Neural crest cell (in vitro differentiated cells): ENCODE data around the gene CCNO. TPM values are rescaled to one million over a fixed set of nuclear protein-coding genes. Genes with fewer than 3 reads are reported as not detected.

ENCODE experiments used
- DNase-seq: peaks from one replicate; pipeline ENCODE4 v3.0.0; 2021; ENCODE audit warnings: low read depth, mixed read lengths, low spot score
- H3K27ac Mint-ChIP-seq: one replicate; pipeline ENCODE4 v1.8.0; 2021; ENCODE audit warnings: mild to moderate bottlenecking, mixed read lengths; ENCODE audit not compliant: unreplicated experiment
- H3K27me3 Mint-ChIP-seq: 2 replicates; pipeline ENCODE4 v1.8.0; 2021; ENCODE audit warnings: low read depth, mild to moderate bottlenecking, mixed read lengths
- H3K36me3 Mint-ChIP-seq: 2 replicates; pipeline ENCODE4 v1.8.0; 2021; ENCODE audit warnings: low read depth, mild to moderate bottlenecking, mixed read lengths
- H3K4me1 Mint-ChIP-seq: 2 replicates; pipeline ENCODE4 v1.8.0; 2021; ENCODE audit warnings: mixed read lengths
- H3K4me3 Mint-ChIP-seq: one replicate; pipeline ENCODE4 v1.8.0; 2021; ENCODE audit warnings: mild to moderate bottlenecking, mixed read lengths
- H3K9me3 Mint-ChIP-seq: 2 replicates; pipeline ENCODE4 v1.8.0; 2021; ENCODE audit warnings: mixed read lengths
- CTCF ChIP-seq: fragments of 200-600 bp; sonication (generic); conservative IDR thresholded peaks from 2 replicates; pipeline ENCODE4 v1.5.0; 2021; ENCODE audit warnings: antibody characterized with exemption, mild to moderate bottlenecking
- total RNA-seq: library from RNA; stranded (reverse); gene quantifications from 2 replicates; pipeline ENCODE4 v1.2.1, GENCODE V29; 2021

Gene CCNO
- total RNA-seq, 1 donor from 2014 or later, result 0.28 TPM

GRCh38 chr5:55191165-55191564, 42.2 kb downstream of the CCNO start:
- Mint-ChIP-seq H3K27me3 (peaks cover 73% of the 10 kb centered on the region), H3K27ac (no peak overlapping the region), H3K36me3 (no peaks in the 10 kb centered on the region), H3K9me3 (peaks cover 2% of the 10 kb centered on the region), H3K4me1 (peaks cover 3% of the 10 kb centered on the region), H3K4me3 (no peak overlapping the region)
- DNase-seq, result no peak
- no peak for TF ChIP-seq CTCF

- Mint-ChIP-seq H3K9me3 (peaks cover 2% of the 10 kb centered on the region), H3K4me1 (peaks cover 3% of the 10 kb centered on the region), H3K27me3 (peaks cover 71% of the 10 kb centered on the region), H3K36me3 (no peaks in the 10 kb centered on the region), H3K27ac (no peak overlapping the region), H3K4me3 (no peak overlapping the region)
- TF ChIP-seq CTCF, result no peak
- no peak for DNase-seq
Observed at GRCh38 chr5:55188656-55189540, 44.5 kb downstream of the CCNO start.

- Mint-ChIP-seq H3K4me3 (no peak overlapping the region), H3K9me3 (peaks cover 2% of the 10 kb centered on the region), H3K27ac (no peak overlapping the region), H3K27me3 (peaks cover 68% of the 10 kb centered on the region), H3K36me3 (no peaks in the 10 kb centered on the region), H3K4me1 (peaks cover 3% of the 10 kb centered on the region)
- peak; percentile 43 for TF ChIP-seq CTCF
- no peak for DNase-seq
Observed at GRCh38 chr5:55187370-55187769, 46.0 kb downstream of the CCNO start.

Other genes starting within 250 kb of the CCNO start
- gene ESM1, start 248.0 kb downstream of the CCNO start, total RNA-seq, result not detected in 2 replicates
- gene GZMK, start 209.4 kb downstream of the CCNO start, total RNA-seq, result not detected in 2 replicates
- gene GZMA, start 131.0 kb downstream of the CCNO start, total RNA-seq, result not detected in 2 replicates
- gene GPX8, start 73.4 kb downstream of the CCNO start, total RNA-seq, result 49.0 TPM in 2 replicates
- gene CDC20B, start 60.4 kb downstream of the CCNO start, total RNA-seq, result not detected in 2 replicates
- not detected in 2 replicates for gene MCIDAS, start 6.3 kb downstream of the CCNO start, total RNA-seq
- 29.6 and 30.0 TPM in 2 replicates for gene DHX29, start 74.1 kb upstream of the CCNO start, total RNA-seq
- gene MTREX, start 74.4 kb upstream of the CCNO start, total RNA-seq, result 97.2 and 101 TPM in 2 replicates